ENCODE data around the gene OLIG1.

The OLIG1 gene

GRCh38 chr21:33069994-33070743, at the start of gene OLIG1:
Gene OLIG1 (plus strand): TSS chr21:33070141. CDS start chr21:33070247, 106 bp downstream.
- Histone ChIP-seq H3K9ac (ENCODE audit: low read length) (no peak within 1 kb of the TSS), H3K4me3 (ENCODE audit: low read length) (peak within 1 kb of the TSS; percentile 28), H3K27me3 (ENCODE audit: control insufficient read depth, insufficient read depth, low read length) (peaks cover 11% of the 10 kb centered on the region), H3K27ac (ENCODE audit: low read depth, low read length) (no peak within 1 kb of the TSS), H3K36me3 (ENCODE audit: control insufficient read depth, insufficient read depth, low read length) (no peaks in the 10 kb centered on the region), H3K4me1 (ENCODE audit: control insufficient read depth, insufficient read depth, low read length) (no peaks in the 10 kb centered on the region)

- Histone ChIP-seq H3K27me3 (ENCODE audit: control insufficient read depth, insufficient read depth, low read length) (peaks cover 41% of the 10 kb centered on the region), H3K27ac (ENCODE audit: low read depth, low read length) (no peak overlapping the region)
Observed at GRCh38 chr21:33020558-33021100, 49.3 kb upstream of the OLIG1 start.

DNA sequence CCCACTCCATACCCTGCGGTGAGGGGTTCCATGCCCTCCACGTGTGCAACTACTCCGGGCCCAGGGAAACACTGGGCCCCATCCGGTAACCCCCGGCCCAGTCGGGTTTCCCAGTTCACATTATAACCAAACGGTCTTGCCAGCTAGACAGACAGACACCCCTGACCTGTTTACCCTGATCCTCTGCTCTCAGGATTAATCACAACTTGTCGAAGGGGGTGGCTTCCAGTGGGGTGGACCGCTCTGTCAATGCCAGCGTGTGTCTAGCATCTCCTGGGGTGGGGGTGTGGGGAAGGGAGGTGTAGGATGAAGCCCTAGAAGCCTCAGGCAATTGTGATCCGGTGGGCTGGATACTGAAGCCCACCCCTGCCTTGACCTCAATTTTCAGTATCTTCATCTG, 48.8 kb upstream of the OLIG1 start:
- H3K27ac ChIP-seq (ENCODE audit: low read depth, low read length): no peak overlapping the region
- H3K9ac ChIP-seq (ENCODE audit: low read length): no peak overlapping the region
- no peaks in the 10 kb centered on the region for H3K36me3 ChIP-seq (ENCODE audit: control insufficient read depth, insufficient read depth, low read length)
- no peak overlapping the region for H3K4me3 ChIP-seq (ENCODE audit: low read length)
- H3K4me1 ChIP-seq (ENCODE audit: control insufficient read depth, insufficient read depth, low read length): no peaks in the 10 kb centered on the region
- peaks cover 44% of the 10 kb centered on the region for H3K27me3 ChIP-seq (ENCODE audit: control insufficient read depth, insufficient read depth, low read length)

More at GRCh38 chr21:33020558-33021100, 49.3 kb upstream of the OLIG1 start:
- Histone ChIP-seq H3K9ac (ENCODE audit: low read length) (no peak overlapping the region), H3K4me1 (ENCODE audit: control insufficient read depth, insufficient read depth, low read length) (no peaks in the 10 kb centered on the region), H3K36me3 (ENCODE audit: control insufficient read depth, insufficient read depth, low read length) (no peaks in the 10 kb centered on the region), H3K4me3 (ENCODE audit: low read length) (no peak overlapping the region)

DNA sequence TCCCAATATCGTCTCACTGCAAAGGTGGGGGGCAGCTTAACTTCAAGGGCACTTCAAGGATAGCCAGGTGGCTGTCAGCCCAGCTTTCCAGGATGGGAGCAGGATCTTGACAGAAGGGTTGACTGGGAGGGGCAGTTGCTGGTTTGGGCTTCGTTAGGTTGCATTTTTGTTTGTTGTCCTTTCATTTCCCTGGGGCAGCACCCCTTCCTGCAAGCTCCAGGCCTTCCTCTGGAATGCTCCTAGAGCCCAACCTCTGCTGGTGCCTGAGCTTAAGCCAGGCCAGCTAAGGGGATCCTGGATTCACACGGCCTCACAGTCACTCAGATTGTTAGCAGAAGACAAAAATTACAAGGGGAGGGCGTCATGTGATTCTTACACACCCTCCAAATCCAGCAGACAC, 48.3 kb upstream of the OLIG1 start:
- H3K4me1 ChIP-seq (ENCODE audit: control insufficient read depth, insufficient read depth, low read length): no peaks in the 10 kb centered on the region
- no peak overlapping the region for H3K9ac ChIP-seq (ENCODE audit: low read length)
- H3K4me3 ChIP-seq (ENCODE audit: low read length): no peak overlapping the region
- no peak overlapping the region for H3K27ac ChIP-seq (ENCODE audit: low read depth, low read length)
- peaks cover 44% of the 10 kb centered on the region for H3K27me3 ChIP-seq (ENCODE audit: control insufficient read depth, insufficient read depth, low read length)
- H3K36me3 ChIP-seq (ENCODE audit: control insufficient read depth, insufficient read depth, low read length): no peaks in the 10 kb centered on the region

DNA sequence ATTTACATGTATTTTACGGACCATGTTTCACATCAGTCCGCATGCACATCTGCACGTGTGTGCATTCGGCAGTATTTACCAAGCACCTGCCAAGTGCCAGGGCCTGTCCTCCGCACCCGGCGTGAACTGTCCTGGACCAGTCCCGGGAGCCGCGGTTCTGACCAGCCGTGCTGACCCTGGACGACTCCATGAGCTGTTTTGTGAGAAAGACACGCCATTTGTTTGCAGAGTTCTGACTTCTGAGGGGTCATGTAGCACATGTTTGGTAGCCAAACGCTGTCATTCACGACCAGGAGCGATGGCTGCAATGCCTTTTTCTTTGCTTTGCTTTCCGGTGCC, 47.5 kb upstream of the OLIG1 start:
- Histone ChIP-seq H3K27ac (ENCODE audit: low read depth, low read length) (no peak overlapping the region), H3K36me3 (ENCODE audit: control insufficient read depth, insufficient read depth, low read length) (no peaks in the 10 kb centered on the region), H3K27me3 (ENCODE audit: control insufficient read depth, insufficient read depth, low read length) (peaks cover 51% of the 10 kb centered on the region), H3K4me1 (ENCODE audit: control insufficient read depth, insufficient read depth, low read length) (no peaks in the 10 kb centered on the region), H3K4me3 (ENCODE audit: low read length) (no peak overlapping the region), H3K9ac (ENCODE audit: low read length) (no peak overlapping the region)

GRCh38 chr21:33022828-33023573, 46.9 kb upstream of the OLIG1 start:
- Histone ChIP-seq H3K4me1 (ENCODE audit: control insufficient read depth, insufficient read depth, low read length) (no peaks in the 10 kb centered on the region), H3K27ac (ENCODE audit: low read depth, low read length) (no peak overlapping the region), H3K4me3 (ENCODE audit: low read length) (no peak overlapping the region), H3K9ac (ENCODE audit: low read length) (no peak overlapping the region), H3K27me3 (ENCODE audit: control insufficient read depth, insufficient read depth, low read length) (peaks cover 53% of the 10 kb centered on the region), H3K36me3 (ENCODE audit: control insufficient read depth, insufficient read depth, low read length) (no peaks in the 10 kb centered on the region)

DNA sequence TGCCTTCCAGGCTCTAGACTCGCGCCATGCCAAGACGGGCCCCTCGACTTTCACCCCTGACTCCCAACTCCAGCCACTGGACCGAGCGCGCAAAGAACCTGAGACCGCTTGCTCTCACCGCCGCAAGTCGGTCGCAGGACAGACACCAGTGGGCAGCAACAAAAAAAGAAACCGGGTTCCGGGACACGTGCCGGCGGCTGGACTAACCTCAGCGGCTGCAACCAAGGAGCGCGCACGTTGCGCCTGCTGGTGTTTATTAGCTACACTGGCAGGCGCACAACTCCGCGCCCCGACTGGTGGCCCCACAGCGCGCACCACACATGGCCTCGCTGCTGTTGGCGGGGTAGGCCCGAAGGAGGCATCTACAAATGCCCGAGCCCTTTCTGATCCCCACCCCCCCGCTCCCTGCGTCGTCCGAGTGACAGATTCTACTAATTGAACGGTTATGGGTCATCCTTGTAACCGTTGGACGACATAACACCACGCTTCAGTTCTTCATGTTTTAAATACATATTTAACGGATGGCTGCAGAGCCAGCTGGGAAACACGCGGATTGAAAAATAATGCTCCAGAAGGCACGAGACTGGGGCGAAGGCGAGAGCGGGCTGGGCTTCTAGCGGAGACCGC, 46.3 kb upstream of the OLIG1 start:
- Histone ChIP-seq H3K4me3 (ENCODE audit: low read length) (no peak overlapping the region), H3K36me3 (ENCODE audit: control insufficient read depth, insufficient read depth, low read length) (no peaks in the 10 kb centered on the region), H3K27ac (ENCODE audit: low read depth, low read length) (no peak overlapping the region), H3K4me1 (ENCODE audit: control insufficient read depth, insufficient read depth, low read length) (no peaks in the 10 kb centered on the region), H3K27me3 (ENCODE audit: control insufficient read depth, insufficient read depth, low read length) (peaks cover 57% of the 10 kb centered on the region), H3K9ac (ENCODE audit: low read length) (no peak overlapping the region)

DNA sequence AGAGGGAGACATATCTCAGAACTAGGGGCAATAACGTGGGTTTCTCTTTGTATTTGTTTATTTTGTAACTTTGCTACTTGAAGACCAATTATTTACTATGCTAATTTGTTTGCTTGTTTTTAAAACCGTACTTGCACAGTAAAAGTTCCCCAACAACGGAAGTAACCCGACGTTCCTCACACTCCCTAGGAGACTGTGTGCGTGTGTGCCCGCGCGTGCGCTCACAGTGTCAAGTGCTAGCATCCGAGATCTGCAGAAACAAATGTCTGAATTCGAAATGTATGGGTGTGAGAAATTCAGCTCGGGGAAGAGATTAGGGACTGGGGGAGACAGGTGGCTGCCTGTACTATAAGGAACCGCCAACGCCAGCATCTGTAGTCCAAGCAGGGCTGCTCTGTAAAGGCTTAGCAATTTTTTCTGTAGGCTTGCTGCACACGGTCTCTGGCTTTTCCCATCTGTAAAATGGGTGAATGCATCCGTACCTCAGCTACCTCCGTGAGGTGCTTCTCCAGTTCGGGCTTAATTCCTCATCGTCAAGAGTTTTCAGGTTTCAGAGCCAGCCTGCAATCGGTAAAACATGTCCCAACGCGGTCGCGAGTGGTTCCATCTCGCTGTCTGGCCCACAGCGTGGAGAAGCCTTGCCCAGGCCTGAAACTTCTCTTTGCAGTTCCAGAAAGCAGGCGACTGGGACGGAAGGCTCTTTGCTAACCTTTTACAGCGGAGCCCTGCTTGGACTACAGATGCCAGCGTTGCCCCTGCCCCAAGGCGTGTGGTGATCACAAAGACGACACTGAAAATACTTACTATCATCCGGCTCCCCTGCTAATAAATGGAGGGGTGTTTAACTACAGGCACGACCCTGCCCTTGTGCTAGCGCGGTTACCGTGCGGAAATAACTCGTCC, 45.5 kb upstream of the OLIG1 start:
- H3K4me1 ChIP-seq (ENCODE audit: control insufficient read depth, insufficient read depth, low read length): no peaks in the 10 kb centered on the region
- no peak overlapping the region for H3K4me3 ChIP-seq (ENCODE audit: low read length)
- peaks cover 56% of the 10 kb centered on the region for H3K27me3 ChIP-seq (ENCODE audit: control insufficient read depth, insufficient read depth, low read length)
- no peak overlapping the region for H3K27ac ChIP-seq (ENCODE audit: low read depth, low read length)
- H3K9ac ChIP-seq (ENCODE audit: low read length): no peak overlapping the region
- no peaks in the 10 kb centered on the region for H3K36me3 ChIP-seq (ENCODE audit: control insufficient read depth, insufficient read depth, low read length)

GRCh38 chr21:33025106-33025488, 44.8 kb upstream of the OLIG1 start:
- H3K27ac ChIP-seq (ENCODE audit: low read depth, low read length): no peak overlapping the region
- H3K4me3 ChIP-seq (ENCODE audit: low read length): no peak overlapping the region
- H3K4me1 ChIP-seq (ENCODE audit: control insufficient read depth, insufficient read depth, low read length): no peaks in the 10 kb centered on the region
- H3K27me3 ChIP-seq (ENCODE audit: control insufficient read depth, insufficient read depth, low read length): peaks cover 53% of the 10 kb centered on the region
- no peak overlapping the region for H3K9ac ChIP-seq (ENCODE audit: low read length)
- H3K36me3 ChIP-seq (ENCODE audit: control insufficient read depth, insufficient read depth, low read length): no peaks in the 10 kb centered on the region

DNA sequence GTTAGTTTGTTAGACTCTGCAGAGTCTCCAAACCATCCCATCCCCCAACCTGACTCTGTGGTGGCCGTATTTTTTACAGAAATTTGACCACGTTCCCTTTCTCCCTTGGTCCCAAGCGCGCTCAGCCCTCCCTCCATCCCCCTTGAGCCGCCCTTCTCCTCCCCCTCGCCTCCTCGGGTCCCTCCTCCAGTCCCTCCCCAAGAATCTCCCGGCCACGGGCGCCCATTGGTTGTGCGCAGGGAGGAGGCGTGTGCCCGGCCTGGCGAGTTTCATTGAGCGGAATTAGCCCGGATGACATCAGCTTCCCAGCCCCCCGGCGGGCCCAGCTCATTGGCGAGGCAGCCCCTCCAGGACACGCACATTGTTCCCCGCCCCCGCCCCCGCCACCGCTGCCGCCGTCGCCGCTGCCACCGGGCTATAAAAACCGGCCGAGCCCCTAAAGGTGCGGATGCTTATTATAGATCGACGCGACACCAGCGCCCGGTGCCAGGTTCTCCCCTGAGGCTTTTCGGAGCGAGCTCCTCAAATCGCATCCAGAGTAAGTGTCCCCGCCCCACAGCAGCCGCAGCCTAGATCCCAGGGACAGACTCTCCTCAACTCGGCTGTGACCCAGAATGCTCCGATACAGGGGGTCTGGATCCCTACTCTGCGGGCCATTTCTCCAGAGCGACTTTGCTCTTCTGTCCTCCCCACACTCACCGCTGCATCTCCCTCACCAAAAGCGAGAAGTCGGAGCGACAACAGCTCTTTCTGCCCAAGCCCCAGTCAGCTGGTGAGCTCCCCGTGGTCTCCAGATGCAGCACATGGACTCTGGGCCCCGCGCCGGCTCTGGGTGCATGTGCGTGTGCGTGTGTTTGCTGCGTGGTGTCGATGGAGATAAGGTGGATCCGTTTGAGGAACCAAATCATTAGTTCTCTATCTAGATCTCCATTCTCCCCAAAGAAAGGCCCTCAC, 44.2 kb upstream of the OLIG1 start, which contains the start of gene OLIG2:
OLIG2 (plus strand) TSS at position 447 of the 954 bp plus-strand sequence. CDS start 928 bp downstream, outside the sequence.
- H3K27me3 ChIP-seq (ENCODE audit: control insufficient read depth, insufficient read depth, low read length): peaks cover 53% of the 10 kb centered on the region
- no peak within 1 kb of the TSS for H3K4me3 ChIP-seq (ENCODE audit: low read length)
- H3K36me3 ChIP-seq (ENCODE audit: control insufficient read depth, insufficient read depth, low read length): no peaks in the 10 kb centered on the region
- no peak within 1 kb of the TSS for H3K9ac ChIP-seq (ENCODE audit: low read length)
- no peak within 1 kb of the TSS for H3K27ac ChIP-seq (ENCODE audit: low read depth, low read length)
- no peaks in the 10 kb centered on the region for H3K4me1 ChIP-seq (ENCODE audit: control insufficient read depth, insufficient read depth, low read length)

GRCh38 chr21:33026443-33026858, 43.5 kb upstream of the OLIG1 start:
- Histone ChIP-seq H3K27ac (ENCODE audit: low read depth, low read length) (no peak overlapping the region), H3K4me1 (ENCODE audit: control insufficient read depth, insufficient read depth, low read length) (no peaks in the 10 kb centered on the region), H3K9ac (ENCODE audit: low read length) (no peak overlapping the region), H3K36me3 (ENCODE audit: control insufficient read depth, insufficient read depth, low read length) (no peaks in the 10 kb centered on the region), H3K4me3 (ENCODE audit: low read length) (no peak overlapping the region), H3K27me3 (ENCODE audit: control insufficient read depth, insufficient read depth, low read length) (peaks cover 46% of the 10 kb centered on the region)

Data from rectal smooth muscle tissue (tissue), 1 donor.